OCI-LY3 (cell line): ENCODE results near the gene KLF7.

Source experiments
- CTCF ChIP-seq: fragments of 200-600, 300-600 bp; sonication (generic); IDR thresholded peaks from 2 replicates; pipeline ENCODE4 v1.5.1; 2014; ENCODE audit warnings: antibody characterized with exemption, low read length, low read depth
- EZH2phosphoT487 ChIP-seq: fragments of 200-600 bp; shearing (Covaris generic); IDR thresholded peaks from 2 replicates; pipeline ENCODE4 v1.6.1; 2018; ENCODE audit warnings: antibody characterized with exemption, mixed run types, low read depth

- no peak for TF ChIP-seq CTCF
- TF ChIP-seq EZH2phosphoT487 = no peak
These were observed 24.4 kb downstream of the KLF7 start for GRCh38 chr2:207141386-207141785.
